NCI-H2081 (cell line): ENCODE results near the gene PTPRA.
A peak's percentile ranks its signal among the peaks of the same experiment; 100 is the strongest.
"Not testable (repeated sequence)": the region's sequence is repeated elsewhere in the genome, so short reads cannot be mapped to it uniquely, and the experiment has no call there.

Experiments
- DNase-seq, 2 experiments: peaks; one replicate each; lab custom pipeline; 2025; lab: John Stamatoyannopoulos, UW

The PTPRA gene

DNA sequence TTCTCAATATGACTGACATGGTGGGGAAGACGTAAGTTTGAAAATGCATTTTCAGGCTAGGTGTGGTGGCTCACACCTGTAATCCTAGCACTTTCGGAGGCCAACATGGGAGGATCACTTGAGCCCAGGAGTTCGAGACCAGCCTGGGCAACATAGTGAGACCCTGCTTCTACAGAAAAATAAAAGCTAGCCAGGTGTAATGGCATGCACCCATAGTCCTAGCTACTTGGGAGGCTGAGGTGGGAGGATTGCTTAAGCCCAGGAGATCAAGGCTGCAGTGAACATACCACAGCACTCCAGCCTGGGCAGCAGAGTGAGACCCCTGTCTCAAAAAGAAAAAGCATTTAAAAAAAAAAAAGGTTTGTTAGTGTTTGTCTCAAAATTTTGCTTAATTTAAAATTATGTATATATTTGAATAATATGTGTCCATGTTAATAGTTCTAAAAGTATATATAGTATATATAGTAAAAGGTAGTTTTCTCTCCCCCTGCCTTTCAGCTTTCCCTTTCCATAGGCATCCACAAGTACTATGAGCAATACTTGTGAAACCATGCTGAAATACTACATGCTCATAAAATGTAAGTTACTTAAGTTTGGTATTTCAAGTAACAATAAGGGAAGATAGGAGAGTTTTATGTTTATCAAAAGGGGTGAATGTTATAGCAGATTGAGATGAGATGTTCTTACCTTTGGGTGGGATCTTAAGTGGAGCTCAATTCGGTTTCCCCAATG lies 15.1 kb downstream of the PTPRA start:
- no peak for DNase-seq

DNA sequence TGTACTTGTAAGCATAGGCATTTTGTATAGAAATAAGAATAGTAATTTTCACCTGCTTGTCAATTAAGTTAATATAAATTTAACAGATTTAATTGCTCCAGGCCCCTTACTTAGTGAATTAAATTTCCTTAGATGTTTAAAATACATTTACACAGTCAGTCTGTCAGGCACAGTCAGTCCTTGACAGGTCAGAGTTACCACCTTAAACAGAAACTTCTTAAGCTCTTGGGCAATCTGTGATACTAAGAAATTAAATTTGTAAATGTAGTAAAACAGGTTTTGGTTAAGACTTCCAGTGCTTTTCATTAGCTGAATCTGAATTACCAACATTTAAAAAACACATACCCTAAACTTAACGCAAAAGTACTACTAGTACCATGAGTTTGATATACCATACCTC lies 15.9 kb downstream of the PTPRA start:
- no peak for DNase-seq

DNA sequence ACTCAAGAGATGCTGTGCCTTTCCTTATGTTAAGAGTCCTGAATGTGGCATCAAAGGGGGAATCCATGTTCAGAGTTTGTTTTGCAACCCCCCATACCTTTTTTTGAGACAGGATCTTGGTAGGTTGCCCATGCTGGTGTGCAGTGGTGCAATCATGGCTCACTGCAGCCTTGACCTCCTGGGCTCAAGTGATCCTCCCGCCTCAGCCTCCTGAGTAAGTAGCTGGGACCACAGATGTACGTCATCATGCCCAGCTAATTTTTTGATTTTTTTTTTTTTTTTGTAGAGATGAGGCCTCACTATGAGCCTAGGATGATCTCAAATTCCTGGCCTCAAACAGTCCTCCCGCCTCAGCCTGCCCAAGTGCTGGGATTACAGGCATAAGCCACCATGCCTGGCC lies 16.5 kb downstream of the PTPRA start:
- DNase-seq = no peak

DNA sequence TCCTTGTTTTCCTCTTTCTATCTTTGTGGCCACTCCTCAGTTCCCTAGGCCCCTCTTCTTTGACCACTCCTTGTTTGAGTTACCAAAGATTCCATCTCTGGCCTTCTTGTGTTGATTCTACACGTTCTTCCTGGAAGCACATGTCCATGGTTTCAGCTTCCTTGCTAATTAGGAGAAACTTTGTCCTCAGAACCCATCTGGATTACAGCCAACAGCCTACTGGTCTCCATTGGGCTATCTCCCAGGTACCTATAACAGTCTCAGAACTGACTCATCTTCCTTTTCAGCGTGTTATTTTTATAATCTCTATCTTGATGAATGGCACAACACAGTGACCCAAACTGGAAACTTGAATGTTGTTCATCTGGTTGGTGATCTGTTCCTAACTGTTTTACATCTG lies 17.5 kb downstream of the PTPRA start:
- no peak for DNase-seq

DNA sequence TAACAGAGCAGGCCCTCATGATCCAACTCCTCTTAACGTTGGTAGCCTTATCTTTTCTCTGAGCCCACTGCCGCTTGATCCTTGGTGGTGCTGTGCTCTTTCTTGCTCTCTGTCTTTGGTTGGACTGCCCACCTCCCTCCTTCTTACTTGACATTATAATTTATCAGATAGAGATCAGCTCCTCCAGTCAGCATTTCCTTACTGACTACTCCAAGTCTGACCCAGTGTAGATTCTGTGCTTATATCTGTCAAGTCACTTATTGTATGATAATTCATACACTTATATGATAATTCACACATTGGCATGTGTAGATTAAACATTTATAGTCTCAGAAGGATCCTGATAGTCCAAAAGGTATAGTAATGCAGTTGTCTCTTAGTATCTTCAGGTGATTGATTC lies 18.1 kb downstream of the PTPRA start:
- no peak for DNase-seq

DNA sequence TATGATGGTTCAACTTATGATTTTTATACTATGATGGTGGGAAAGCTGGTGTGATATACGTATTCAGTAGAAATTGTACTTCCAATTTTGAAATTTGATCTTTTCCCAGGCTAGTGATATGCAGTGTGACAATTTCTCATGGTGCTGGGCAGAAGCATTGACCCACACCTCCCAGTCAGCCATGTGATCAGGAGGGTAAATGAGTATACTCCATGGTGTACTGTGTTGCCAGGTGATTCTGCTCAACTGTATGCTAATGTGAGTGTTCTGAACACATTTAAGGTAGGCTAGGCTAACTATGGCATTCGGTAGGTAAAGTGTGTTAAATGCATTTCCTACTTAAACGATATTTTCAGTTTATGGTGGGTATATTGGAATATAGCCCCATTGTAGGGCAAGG lies 19.1 kb downstream of the PTPRA start:
- no peak for DNase-seq

DNA sequence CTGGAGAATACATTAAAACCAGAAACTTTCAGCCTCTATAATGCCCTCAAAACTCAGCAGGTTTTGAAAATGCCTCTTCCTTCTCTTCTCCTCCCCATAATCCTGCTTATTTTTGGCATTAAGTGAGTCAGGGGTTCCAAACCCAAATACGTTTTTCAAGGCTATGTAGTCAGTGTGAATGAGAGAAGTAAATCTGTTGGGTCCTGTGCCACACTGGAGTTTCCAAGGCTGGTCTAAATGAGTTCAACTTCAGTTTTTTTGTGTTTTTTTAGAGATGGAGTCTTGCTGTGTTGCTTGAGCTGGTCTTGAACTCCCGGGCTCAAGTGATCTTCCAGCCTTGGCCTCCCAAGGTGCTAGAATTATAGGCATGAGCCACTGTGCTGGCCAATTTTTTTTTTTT lies 20.9 kb downstream of the PTPRA start:
- no peak for DNase-seq

DNA sequence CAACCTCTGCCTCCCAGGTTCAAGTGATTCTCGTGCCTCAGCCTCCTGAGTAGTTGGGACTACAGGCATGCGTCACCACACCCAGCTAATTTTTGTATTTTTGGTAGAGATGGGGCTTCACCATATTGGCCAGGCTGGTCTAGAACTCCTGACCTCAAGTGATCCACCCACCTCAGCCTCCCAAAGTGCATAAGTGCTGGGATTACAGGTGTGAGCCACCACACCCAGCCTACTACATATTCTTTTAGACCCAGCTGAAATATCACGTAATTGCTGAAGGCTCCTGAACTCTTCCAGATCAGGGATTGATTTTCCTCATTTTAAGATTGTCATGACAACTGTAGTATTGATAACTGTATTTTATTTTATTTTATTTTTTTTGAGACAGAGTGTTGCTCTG lies 21.9 kb downstream of the PTPRA start:
- not testable (repeated sequence) for DNase-seq

DNA sequence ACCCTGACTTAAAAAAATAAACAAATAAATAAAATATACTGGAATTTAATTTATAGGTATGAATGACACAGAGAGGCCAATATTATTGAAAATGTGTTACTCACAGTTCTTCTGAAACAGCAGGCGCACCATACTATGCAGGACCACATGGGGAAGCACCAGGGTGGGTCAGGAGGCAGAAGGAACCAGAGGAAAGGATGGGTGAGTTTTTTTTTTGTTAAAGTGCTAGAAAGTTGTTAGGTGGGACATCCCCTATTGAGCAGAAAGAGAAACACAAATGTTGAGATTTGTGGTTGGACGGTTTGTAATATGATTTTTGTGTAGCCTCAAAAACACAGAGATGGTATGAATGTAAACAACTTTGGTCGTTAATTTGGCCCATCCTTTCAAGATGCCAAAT lies 26.0 kb downstream of the PTPRA start:
- DNase-seq = no peak

DNA sequence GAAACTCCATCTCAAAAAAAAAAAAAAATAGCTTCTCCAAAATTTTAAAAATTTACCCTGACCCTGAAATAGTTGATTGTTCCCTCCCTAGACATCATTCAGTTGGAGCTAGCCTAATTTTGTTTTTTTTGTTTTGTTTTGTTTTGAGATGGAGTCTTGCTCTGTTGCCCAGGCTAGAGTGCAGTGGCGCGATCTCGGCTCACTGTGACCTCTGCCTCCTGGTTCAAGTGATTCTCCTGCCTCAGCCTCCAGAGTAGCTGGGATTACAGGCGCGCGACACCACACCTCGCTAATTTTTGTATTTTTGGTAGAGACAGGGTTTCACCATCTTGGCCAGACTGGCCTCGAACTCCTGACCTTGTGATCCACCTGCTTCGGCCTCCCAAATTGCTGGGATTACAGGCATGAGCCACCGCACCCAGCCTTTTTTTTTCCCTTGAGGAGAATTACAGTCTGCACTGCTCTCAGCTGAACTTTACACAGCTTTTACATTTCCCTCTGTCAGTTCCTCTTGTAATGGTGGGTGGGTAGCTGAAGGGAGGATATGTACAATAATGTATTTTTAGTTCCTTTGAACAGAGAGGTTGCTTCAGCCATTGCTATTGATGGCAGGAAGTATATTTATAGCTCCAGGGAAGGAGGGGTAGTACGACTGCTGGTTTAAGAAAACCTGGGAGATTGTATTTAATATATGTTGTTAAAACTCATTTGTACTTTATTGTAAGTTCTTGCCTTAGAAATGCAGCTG lies 27.7 kb downstream of the PTPRA start:
- no peak for DNase-seq

DNA sequence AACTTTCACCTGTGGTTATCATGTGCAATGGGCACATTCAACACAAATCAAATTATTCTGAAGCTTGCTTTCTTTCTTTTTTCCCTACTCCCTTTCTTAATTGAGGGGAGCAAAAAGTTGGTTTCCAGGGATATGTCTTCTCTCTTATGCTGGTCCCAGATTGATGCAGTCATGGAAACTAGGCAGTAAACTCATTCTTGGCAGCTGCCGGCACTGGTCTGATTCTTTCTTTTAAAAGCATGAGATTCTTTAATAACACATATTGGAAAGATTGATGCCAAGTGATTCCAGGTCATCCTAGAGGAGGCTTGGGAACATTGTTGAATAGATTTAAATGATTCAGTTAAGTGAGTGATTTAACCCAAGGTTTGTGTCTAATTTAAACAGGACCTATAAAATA lies 29.0 kb downstream of the PTPRA start:
- no peak for DNase-seq

DNA sequence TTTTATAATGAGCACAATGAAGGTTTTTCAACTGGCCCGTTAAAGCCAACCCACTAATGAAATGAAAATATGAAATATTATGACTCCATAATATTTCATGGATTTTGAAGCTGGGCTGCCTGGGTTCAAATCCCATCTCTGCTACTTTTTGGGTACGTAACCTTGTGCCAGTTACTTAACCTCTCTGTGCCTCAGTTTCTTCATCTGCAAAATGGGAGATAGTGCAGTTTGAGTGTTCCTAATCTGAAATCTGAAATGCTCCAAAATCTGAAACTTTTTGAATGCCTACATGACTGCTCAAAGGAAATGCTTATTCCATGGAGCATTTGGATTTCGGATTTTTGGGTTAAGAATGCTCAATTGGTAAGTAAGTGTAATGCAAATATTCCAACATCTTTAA lies 29.5 kb downstream of the PTPRA start:
- DNase-seq = no peak

DNA sequence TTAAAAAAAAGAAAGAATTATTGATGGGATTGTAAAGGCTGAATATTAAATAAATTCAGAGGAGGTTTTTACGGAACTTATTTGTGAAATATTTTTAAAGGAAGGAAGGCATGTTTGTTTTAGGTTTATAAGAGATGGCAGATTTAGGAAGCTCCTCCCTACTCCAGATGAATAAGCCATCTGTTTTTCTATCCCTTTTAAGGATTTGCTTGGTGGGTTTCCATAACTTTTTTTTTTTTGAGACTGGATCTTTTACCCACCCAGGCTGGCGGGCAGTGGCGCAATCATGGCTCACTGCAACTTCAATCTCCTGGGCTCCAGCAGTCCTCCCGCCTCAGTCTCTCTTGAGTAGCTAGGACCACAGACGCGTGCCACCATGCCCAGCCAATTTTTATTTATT lies 30.4 kb downstream of the PTPRA start:
- no peak for DNase-seq

DNA sequence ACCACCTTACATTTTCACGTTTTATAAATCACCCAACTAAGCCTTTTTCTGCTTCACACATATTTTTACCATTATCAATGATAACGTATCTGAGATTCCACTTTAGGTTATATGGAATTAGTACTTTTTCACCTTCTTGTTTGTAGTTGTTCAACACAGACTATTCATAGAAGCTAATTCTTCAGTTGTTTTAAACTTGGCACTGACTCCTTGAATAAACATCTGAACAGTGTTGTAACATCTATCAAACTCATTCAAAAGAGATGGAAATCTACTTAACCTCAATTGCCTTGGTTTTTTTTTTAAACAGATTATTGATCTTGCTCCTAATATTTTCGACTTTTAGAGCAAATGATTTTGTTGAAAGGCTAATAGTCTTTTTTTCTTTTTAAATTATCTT lies 34.2 kb downstream of the PTPRA start:
- no peak for DNase-seq

DNA sequence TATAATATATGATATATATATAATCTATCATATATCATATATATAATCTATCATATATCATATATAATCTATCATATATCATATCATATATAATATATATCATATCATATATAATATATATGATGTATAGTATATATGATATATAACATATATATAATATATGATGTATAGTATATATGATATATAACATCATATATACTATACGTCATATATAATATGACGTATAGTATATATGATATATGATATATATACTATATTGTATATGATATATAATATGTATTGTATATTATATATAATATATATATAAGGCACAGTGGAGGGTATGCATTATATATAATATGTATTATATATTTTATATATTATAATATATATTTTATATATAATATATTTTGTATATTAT lies 36.7 kb downstream of the PTPRA start:
- no peak for DNase-seq

DNA sequence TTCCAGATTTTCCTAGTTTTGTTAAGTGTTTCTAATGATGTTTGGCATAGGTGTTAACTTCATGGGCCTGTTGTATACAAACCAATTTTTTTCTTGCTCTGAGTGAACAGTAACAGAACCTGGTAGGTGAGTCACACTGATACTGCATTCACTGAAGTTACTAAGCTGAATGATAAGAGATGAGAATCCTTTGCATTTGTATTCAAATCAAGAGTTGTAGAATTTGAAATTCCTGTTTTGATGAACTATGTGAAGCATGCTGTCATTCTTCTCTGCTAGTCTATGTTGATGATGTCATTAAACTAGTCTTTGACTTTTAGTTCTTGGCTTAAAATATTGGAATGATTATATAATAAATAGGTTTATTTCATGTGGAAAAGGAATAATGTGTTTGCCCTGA lies 37.9 kb downstream of the PTPRA start:
- DNase-seq = no peak

DNA sequence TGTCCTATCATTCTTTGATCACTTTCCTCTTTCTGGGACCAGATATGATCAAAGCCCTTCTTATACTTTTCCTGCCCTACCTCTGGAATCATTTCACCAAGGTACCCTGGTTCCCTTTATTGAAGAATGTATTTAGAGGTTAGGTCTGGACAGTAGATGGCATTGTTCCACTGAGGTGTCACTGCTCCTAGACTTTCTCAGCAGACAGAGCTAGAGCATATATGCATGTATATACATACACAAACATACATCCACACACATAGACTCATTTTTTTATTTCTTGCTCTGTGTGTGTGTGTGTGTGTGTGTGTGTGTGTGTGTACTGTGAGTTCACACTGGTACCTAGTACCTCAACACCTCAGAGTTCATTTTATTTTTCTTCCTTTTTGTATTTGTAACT lies 40.9 kb downstream of the PTPRA start:
- peak in 1 of 2 experiments; percentile 15 for DNase-seq

DNA sequence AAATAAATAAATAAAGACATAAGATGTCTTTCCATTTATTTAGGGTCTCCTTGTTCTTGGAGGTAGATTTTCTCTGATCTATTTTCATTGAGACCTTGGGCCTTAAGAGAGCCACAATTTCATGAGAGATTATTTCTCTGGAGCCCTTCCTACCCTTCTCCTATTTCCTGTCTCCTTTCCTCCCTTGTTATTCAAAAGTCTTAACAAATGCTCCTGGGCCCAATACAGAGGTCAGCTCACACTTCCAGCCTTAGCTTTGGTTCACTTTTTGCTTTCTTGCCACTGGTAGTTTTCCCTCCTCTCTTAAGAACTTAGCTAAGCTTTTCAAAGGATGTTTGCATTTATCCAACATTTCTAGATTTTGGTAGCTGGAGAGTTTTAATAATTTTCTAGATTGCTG lies 44.0 kb downstream of the PTPRA start:
- DNase-seq = no peak

DNA sequence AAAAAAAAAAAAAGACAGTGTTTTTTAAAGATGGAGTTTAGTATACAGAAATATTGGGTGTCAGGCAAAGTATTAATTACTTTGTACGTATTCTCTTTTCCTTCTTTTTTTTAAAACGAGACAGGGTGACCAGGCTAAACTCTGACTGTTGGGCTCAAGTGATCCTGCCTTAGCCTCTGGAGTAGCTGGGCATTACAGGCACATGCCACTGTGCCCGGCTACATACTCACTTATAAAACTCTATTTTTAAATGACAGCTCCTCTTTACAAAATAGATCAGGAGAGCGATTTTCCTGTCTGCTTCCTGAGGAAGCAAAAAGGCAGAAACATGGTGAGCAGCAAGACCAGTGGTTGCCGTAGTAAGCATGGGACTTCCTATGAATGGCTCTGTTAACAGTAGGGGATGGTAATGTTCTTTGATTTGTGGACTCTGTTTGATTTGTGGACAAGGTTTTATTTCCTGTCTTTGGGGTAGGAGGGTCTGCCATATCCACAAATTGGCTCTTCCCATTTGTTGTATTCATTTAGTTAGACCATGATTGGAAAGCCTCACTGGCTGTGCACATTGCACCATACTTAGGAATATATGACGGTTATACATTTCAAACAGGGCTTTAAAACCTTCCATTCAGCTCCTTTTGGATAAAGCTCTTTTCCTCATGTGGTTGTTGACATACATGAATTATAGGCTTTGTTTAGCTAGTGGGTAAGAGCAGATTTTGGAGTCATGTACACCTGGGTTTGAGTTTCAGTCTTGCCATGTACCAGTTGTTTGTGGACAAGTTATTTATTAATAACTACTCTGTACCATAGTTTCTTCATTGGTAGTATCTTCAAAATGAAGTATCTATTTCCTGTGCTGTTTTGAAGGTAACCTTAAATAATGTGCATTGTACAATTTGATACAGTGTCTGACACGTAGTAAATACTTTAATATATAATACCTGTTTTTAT lies 45.1 kb downstream of the PTPRA start:
- peak; percentile 9 to 28 for DNase-seq

DNA sequence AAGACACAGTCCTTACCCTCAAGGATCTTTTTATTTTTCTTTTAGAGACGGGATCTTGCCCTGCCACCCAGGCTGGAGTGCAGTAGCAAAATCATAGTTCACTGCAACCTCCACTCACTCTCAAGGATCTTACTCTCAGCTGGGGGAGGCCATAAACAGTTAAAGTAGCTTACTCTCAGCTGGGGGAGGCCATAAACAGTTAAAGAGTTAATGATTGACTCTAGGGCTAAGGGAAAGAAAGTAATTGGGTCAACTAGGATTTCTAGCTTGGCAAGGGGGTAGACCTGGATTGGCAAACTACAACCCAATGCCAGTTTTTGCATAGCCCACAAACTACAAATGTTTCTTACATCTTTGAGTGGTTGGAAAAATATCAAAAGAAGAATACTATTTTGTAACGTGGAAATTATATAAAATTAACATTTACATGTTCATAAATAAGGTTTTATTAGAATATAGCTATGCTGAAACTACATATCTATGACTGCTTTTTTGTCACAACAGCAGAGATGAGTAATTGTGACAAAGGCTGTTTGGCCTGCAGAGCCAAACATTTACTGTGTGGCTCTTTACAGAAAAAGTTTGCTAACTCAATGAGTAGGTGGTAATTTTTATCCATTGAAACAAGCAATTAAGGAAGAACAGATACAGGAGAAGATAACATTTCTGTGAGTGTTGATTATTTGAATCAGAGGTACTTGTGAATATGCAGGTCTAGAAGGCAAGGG lies 46.4 kb downstream of the PTPRA start:
- no peak for DNase-seq

DNA sequence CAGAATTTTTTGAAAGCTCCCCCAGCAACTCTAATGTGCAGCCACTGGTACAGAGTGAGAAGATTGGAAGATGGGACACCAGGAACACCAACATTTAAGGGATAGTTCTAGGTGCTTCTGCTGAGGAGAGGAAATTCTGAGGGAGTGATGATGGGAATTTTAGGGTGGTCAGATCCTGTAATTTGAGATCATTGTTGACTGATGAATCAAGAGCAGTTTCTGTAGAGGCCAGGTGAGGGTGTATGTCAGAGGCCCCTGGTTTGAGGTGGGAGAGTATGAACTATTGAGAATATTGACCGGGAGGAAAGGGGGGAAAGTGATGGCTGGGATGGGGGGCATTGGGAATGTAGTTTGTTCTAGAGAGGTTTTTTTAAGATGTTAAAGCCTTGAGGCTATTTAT lies 47.2 kb downstream of the PTPRA start:
- no peak for DNase-seq

DNA sequence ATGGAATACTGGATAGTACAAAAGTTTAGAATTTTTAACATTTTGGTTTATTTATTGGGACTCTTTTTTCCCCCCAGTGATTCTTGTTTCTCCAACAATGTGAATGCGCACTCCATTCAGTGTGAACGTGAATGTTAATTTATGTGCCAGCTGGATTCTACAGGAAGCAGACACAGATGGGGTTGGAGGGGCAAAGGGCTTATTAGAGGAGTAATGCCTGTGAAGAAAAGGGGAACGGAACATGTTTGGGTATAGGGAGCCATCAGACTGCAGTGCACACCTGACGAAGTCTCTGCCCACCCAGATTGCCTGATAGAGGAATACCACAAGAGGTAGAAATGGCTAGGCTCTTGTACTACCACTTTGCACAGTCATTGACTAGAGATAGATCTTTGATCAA lies 48.2 kb downstream of the PTPRA start:
- no peak for DNase-seq
